GM12874 (cell line): ENCODE results near the gene TRPM5.
A peak's percentile ranks its signal among the peaks of the same experiment; 100 is the strongest.

Experiments used
- TF ChIP-seq, protein P1 (sequence below): IDR thresholded peaks from 2 replicates; pipeline ENCODE4 v1.5.1; 2011; ENCODE audit warnings: low read depth, mild to moderate bottlenecking, control low read depth, low read length, moderate library complexity; ENCODE audit not compliant: insufficient read depth

TRPM5 gene, protein sequence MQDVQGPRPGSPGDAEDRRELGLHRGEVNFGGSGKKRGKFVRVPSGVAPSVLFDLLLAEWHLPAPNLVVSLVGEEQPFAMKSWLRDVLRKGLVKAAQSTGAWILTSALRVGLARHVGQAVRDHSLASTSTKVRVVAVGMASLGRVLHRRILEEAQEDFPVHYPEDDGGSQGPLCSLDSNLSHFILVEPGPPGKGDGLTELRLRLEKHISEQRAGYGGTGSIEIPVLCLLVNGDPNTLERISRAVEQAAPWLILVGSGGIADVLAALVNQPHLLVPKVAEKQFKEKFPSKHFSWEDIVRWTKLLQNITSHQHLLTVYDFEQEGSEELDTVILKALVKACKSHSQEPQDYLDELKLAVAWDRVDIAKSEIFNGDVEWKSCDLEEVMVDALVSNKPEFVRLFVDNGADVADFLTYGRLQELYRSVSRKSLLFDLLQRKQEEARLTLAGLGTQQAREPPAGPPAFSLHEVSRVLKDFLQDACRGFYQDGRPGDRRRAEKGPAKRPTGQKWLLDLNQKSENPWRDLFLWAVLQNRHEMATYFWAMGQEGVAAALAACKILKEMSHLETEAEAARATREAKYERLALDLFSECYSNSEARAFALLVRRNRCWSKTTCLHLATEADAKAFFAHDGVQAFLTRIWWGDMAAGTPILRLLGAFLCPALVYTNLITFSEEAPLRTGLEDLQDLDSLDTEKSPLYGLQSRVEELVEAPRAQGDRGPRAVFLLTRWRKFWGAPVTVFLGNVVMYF (N-terminal part only)

DNA sequence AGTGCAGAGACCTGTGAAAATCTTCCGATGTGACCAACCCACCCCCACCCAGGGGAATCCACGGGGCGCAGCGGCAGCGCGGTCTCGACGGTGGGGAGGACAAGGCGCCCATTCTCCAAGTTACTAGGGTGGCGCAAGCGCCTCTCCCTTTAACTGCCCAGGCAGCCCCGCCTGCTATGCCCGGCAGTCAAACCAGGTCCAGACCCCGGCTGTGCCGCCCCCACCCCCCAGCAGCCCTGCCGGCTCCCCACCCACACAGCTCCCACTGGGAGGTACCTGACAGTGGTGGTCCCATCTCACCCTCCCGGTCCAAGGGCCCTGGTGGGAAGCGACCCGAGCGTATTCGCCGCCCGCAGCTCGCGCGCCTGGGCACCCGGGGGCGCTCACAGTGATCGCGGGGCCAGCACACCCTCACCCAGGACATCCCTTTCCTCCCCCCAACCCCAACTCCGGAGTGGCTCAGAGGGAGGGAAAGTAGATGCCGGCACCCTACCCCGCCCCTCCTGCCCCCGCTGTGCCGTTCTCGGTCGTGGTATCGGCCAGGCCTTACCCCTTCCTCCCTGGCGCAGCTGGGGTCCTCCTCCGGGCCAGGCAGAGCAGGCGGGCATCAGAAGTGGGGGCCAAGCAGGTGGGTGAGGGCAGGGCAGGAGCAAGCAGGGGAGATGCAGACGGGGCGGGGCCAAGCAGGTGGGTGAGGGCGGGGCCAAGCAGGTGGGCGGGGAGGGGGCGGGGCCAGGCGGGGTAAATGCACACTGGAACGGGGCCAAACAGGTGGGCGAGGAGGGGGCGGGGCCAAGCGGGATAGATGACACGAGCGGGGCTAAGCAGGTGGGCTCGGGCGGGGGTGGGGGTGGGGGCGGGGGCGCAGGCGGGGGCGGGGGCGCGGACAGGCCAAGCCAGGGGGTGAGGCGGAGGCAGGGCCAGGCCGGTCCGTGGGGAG lies at the start of gene TRPM5:
TRPM5 (minus strand) TSS at position 634 of the 940 bp plus-strand sequence. CDS start 21,478 bp downstream, outside the sequence.
- TF ChIP-seq, protein P1, sequence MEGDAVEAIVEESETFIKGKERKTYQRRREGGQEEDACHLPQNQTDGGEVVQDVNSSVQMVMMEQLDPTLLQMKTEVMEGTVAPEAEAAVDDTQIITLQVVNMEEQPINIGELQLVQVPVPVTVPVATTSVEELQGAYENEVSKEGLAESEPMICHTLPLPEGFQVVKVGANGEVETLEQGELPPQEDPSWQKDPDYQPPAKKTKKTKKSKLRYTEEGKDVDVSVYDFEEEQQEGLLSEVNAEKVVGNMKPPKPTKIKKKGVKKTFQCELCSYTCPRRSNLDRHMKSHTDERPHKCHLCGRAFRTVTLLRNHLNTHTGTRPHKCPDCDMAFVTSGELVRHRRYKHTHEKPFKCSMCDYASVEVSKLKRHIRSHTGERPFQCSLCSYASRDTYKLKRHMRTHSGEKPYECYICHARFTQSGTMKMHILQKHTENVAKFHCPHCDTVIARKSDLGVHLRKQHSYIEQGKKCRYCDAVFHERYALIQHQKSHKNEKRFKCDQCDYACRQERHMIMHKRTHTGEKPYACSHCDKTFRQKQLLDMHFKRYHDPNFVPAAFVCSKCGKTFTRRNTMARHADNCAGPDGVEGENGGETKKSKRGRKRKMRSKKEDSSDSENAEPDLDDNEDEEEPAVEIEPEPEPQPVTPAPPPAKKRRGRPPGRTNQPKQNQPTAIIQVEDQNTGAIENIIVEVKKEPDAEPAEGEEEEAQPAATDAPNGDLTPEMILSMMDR = 0 out of 2 replicates have a peak, but pooled peaks have one; percentile 4

DNA sequence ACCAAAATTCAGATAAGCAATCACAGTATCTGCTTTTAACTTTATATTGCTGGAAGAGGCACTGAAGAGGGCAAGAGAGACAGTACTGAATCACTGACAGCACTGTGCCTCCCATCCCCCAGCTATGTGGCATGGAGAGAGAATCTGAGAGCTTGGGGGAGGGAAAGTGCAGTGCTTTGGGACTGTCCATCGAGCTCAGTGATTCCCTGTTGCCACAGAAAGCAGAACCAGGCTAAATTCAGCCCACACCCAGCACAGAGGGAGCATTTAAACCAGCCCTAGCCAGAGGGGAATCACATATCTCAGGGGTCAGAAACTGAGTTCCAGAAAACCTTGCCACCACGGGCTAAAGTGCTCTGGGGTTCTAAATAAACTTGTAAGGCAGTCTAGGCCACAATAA lies 44.8 kb upstream of the TRPM5 start:
- TF ChIP-seq, protein P1 = no peak

DNA sequence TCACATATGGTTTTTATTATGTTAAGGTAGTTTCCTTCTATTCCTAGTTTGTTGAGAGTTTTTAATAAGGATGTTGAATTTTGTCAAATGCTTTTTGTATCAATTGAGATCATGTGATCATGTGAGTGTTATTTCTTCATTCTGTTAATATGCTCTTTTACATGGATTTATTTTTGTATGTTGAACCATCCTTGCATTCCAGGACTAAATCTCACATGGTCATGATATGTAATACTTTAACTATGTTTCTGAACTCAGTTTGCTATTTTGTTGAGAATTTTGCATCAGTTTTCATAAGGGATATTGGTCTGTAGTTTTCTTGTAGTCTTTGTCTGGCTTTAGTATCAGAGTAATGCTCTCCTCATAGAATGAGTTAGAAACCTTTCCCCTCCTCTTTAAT lies 43.7 kb upstream of the TRPM5 start:
- TF ChIP-seq, protein P1 = no peak

DNA sequence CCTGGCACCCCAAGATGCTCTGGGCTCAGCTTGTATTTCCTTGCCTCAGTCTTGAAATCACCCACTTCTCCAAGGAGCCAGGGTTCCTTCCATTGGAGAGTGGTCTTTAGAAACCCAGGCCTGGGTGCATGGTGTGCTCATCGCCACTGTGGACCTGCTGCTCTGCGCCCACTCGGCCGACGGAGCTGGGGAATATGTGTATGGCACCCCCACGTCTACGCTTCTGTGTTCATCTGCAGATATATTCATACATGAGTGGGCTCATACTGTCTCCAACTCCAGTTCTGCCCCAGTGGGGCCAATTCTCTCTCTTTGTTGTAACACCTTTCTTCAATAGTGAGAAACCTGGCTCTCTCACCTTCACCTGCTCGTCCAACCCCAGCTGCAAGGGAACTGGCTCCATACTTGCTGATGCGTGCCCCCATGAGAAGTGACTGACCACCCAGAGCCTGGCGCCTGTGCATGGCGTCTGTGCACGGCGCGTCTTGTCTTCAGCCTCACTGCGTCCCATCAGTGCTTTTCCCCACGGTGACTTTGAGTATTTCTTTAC lies 40.3 kb upstream of the TRPM5 start:
- TF ChIP-seq, protein P1 = no peak

DNA sequence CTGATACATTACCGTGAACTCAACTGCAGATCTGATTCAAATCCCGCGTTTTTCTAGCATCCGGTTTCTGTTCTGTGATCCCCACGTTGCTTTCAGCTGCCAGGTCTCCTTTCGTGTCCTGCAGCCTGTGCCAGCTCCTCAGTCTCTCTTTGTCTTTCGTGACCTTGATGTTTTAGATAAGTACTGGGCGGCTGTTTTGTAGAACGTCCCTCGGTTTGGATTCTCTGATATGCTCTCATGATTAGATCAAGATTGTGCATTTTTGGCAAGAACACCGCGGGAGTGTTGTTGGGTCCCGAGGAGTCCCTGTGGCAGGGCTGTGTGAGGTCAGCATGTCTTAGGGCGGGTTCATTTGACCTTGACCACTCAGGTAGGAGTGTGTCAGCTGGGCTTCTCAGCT lies 39.1 kb upstream of the TRPM5 start:
- TF ChIP-seq, protein P1 = no peak

DNA sequence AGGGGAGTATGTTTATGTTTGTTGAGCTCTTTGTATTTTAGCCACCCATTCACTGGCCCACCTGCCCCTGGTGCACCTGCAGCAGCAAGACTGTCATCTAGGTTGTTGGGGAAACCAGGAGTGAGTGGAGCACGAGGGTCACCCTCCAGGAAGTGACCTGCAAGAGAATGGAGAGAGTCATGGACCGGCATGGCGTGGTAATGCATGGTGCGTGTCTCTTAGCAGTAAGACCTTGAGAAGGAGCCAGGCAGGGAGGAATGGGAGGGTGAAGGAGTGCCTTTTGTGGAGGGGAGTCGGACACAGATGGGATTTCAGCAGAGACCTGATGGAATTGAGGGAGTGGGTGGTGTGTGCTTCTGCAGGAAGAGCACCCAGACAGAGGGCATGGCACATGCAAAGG lies 38.4 kb upstream of the TRPM5 start:
- TF ChIP-seq, protein P1 = no peak
